ENCODE measurements around the gene MOV10L1.

DNA sequence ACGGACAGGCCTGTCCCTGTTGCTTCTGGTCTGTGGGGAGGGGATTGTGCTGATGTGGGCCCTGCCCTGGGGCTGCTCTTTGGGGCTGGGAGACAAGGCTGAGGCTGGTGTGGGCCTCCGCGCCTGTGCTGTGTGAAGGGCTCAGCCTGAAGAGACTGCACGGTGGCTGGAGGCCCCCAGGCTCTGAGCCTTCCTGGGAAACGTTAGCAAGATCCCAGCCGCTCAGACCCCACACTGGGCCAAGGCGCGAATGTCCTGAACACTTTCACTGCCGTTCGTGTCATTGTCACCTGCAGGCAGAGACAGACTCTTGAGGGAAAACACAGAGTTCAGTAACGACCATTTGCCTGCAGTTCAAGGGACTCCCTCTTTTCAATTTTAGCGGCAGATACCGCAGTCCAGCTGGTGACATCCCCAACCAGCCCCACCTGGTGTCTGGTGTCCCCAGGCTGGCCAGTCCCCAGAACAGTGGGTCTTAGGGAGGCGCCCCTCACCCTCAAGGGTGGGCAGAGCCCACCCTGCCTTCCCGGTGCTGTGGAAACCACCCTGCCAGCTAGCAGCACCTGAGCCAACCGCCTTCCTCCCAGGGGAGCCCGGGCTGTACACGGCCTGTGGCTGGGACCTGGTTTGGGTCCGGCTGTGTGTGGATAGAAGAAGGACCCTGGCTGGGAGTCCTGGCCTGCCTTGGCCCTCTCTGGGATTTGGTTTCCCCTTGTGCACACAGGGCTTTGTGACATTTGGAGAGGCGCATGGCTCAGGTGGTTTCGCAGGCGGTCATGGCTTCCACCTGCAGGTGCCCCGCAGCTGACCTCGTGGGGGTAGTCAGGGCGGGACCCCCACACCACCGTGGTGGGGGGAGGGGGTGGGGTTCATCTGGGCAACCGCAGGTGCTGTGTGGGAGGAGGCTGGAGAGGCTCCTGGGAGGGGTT is 86.4 kb downstream of the MOV10L1 start:
- TF ChIP-seq CTCF (IDR thresholded peaks at IDR 0.05) (no peak), POLR2A (IDR thresholded peaks at IDR 0.05) (no peak)

Data from lower leg skin (tissue), 3 donors.